Urinary bladder (tissue), 4 donors: ENCODE measurements around the gene IQCF5. TPM values are rescaled to one million over a fixed set of nuclear protein-coding genes. Genes with fewer than 3 reads are reported as not detected.
"Not testable (repeated sequence)": the region's sequence is repeated elsewhere in the genome, so short reads cannot be mapped to it uniquely, and the experiment has no call there.

Experiments
- DNase-seq: peaks from one replicate; pipeline ENCODE4 v3.0.0-alpha.2; 2015; ENCODE audit errors: extremely low spot score
- H3K27ac ChIP-seq: one replicate; pipeline ENCODE4 v1.5.1; 2013; ENCODE audit warnings: low read depth, mild to moderate bottlenecking, moderate library complexity
- H3K36me3 ChIP-seq: one replicate; pipeline ENCODE4 v1.6.1; 2013; ENCODE audit warnings: mild to moderate bottlenecking, moderate library complexity; ENCODE audit not compliant: insufficient read depth
- H3K4me1 ChIP-seq: one replicate; pipeline ENCODE4 v1.6.1; 2013; ENCODE audit warnings: mild to moderate bottlenecking, moderate library complexity; ENCODE audit not compliant: insufficient read depth
- H3K4me3 ChIP-seq: one replicate; pipeline ENCODE4 v1.5.1; 2013; ENCODE audit warnings: low read depth, low read length
- WGBS: extraction: QIAGEN DNeasy Blood & Tissue Kit; methylation state at CpG from one replicate; pipeline ENCODE4 v1.1.7; 2013; 5-methylcytosine and 5-hydroxymethylcytosine counted together
- polyA plus RNA-seq: library from polyadenylated mRNA; stranded (reverse); fragments of 200-250 nt; gene quantifications from one replicate; pipeline ENCODE4 v1.2.3, GENCODE V29; 2013
- total RNA-seq: library from RNA; depleted of rRNA; stranded (reverse); fragments of >200 nt; gene quantifications from one replicate; pipeline ENCODE4 v1.2.3, GENCODE V29; 2014
- donor health status: healthy with polysubstance abuse.
- donor health status: healthy.

Gene IQCF5
- total RNA-seq (not detected), polyA plus RNA-seq (not detected)

DNA sequence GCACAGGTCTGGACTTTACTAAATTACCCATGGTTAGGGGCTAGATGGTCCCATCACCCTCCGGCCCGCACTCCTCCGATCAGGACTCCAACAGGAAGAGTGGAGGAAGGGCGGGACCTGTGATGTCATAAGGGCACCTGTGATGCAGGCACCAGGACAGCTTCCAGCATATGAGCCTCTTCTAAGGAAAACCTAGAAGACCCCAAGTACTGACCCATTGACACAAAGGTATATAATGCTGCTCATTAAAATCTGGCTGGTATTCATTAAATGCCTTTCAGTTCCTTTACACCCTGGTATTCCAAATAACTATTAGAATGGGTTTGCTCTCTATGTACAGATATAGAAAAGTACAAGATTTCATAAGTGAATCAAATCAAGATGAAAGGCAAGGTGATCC lies at the start of gene IQCF5:
IQCF5 (minus strand) TSS at position 101 of the 400 bp plus-strand sequence; CDS start at position 31, 70 bp downstream.
- no peak for DNase-seq
- H3K36me3 ChIP-seq, result no peaks in the 10 kb centered on the region
- H3K27ac ChIP-seq, result no peak within 1 kb of the TSS
- no peaks in the 10 kb centered on the region for H3K4me1 ChIP-seq
- no peak within 1 kb of the TSS for H3K4me3 ChIP-seq
- WGBS, result 72% methylated on average over 4 of the region's 4 CpGs

DNA sequence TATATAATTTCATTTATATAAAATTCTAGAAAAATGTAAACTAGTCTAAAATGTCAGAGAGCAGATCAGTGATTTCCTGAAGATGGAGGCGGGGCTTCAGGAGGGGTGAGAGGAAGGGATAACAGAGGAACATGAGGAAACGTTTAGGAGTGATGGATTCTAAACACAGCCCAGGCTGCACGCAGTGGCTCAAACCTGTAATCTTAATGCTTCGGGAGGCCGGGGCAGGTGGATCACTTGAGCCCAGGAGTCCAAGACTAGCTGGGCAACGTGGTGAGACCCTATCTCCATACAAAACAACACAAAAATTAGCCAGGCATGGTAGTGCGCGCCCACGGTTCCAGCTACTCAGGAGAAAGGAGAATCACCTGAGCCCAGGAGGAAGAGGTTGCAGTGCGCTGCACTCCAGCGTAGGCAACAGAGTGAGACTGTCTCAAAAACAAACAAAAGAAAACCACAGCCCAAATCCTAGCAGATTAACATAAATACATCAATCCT lies 45.7 kb upstream of the IQCF5 start:
- Histone ChIP-seq H3K4me1 (no peaks in the 10 kb centered on the region), H3K36me3 (no peaks in the 10 kb centered on the region), H3K4me3 (no peak overlapping the region), H3K27ac (no peak overlapping the region)
- 75% methylated on average over 11 of the region's 11 CpGs for WGBS
- DNase-seq, result no peak

DNA sequence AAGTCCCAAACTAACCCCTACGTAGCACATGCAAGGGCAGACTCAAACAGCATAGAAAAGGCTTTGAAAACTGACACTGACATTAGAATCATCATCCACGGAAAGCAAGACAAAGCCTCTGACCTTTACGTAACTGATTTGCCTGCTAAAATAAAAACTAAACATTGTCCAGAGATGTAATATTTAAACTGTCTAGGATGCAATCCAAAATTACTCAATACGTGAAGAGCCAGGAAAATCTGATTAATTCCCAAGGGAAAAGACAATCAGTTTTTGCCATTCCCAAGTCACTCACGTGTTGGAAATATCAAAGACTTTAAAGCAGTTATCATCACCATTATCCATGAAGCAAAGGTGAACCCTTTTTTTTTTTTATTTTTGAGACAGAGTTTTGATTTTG lies 41.0 kb upstream of the IQCF5 start:
- 40% methylated on average over 5 of the region's 5 CpGs for WGBS
- H3K4me3 ChIP-seq, result no peak overlapping the region
- H3K36me3 ChIP-seq, result no peaks in the 10 kb centered on the region
- H3K27ac ChIP-seq, result no peak overlapping the region
- DNase-seq, result no peak
- H3K4me1 ChIP-seq, result no peaks in the 10 kb centered on the region

DNA sequence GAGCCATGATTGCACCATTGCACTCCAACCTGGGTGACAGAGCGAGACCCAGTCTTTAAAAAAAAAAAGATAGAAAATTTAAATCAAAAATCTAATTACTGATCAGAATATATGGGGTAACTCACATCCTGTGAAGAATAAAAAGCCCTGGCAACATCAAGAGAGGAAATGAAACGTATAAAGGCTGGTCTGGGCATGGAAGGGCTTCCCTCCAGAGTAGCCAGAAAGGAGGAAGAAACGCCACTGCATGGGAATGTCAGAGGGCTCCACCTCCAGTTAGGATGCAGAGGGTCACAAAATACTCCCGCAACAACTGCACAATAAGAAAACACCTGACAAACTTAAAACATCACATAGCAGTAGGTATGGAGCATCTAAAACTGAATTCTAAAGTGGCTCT lies 32.6 kb upstream of the IQCF5 start:
- Histone ChIP-seq H3K36me3 (no peaks in the 10 kb centered on the region), H3K27ac (no peak overlapping the region), H3K4me3 (no peak overlapping the region), H3K4me1 (no peaks in the 10 kb centered on the region)
- WGBS, result 75% methylated on average over 4 of the region's 4 CpGs
- no peak for DNase-seq

- WGBS, result 91% methylated on average over 2 of the region's 2 CpGs
- DNase-seq, result no peak
These were observed 28.8 kb upstream of the IQCF5 start for GRCh38 chr3:51904034-51904823.

DNA sequence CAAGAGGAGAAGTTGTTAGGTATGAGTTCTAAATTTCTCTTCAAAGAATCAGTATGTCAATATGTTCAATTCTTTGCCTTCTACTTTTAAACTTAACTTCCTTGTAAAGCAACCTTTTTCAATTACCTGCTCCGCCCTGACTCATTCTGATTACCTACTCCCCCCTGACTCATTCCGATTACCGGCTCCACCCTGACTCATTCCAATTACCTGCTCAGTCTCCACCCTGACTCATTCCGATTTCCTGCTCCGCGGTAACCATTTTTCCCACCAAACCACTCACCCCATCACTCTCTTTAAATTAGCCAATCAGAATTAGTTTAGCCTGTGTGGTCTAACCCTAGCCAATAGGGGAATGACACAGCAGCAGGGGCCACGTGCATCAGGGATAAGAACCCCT lies 27.0 kb upstream of the IQCF5 start:
- H3K27ac ChIP-seq, H3K36me3 ChIP-seq, H3K4me3 ChIP-seq, DNase-seq, H3K4me1 ChIP-seq: not testable (repeated sequence)
- WGBS, result 70% methylated on average over 6 of the region's 7 CpGs

More at GRCh38 chr3:51904034-51904823, 28.8 kb upstream of the IQCF5 start:
- Histone ChIP-seq H3K27ac (no peak overlapping the region), H3K36me3 (no peaks in the 10 kb centered on the region), H3K4me1 (no peaks in the 10 kb centered on the region), H3K4me3 (no peak overlapping the region)

DNA sequence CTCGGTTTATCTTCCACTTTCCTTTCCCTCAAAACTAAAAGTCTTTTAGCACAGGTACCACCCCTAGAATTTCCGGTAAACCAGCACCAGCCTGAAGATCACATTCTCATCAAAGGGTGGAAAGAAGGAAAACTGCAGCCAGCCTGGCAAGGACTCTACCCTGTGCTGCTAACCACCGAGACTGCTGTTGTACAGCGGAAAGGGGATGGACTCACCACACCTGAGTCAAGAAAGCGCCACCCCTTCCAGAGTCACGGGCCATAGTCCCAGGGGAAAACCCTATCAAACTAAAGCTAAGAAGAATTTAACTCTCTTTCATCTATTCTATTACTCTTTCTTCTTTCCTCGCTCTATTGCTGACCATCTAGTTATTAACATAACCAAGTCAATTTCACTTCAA lies 24.6 kb upstream of the IQCF5 start:
- not testable (repeated sequence) for H3K4me3 ChIP-seq, H3K27ac ChIP-seq, H3K36me3 ChIP-seq, H3K4me1 ChIP-seq, DNase-seq
- 75% methylated on average over 7 of the region's 7 CpGs for WGBS

- DNase-seq, result no peak
- H3K4me1 ChIP-seq, result no peaks in the 10 kb centered on the region
- H3K4me3 ChIP-seq, result no peak overlapping the region
- H3K27ac ChIP-seq, result no peak overlapping the region
- WGBS, result 84% methylated on average over 15 of the region's 15 CpGs
- H3K36me3 ChIP-seq, result no peaks in the 10 kb centered on the region
These were observed 22.0 kb upstream of the IQCF5 start for GRCh38 chr3:51897391-51897790.

GRCh38 chr3:51896607-51897305 lies 21.4 kb upstream of the IQCF5 start:
- H3K27ac ChIP-seq, result no peak overlapping the region
- H3K4me1 ChIP-seq, result no peaks in the 10 kb centered on the region
- no peaks in the 10 kb centered on the region for H3K36me3 ChIP-seq
- H3K4me3 ChIP-seq, result no peak overlapping the region
- no peak for DNase-seq
- 90% methylated on average over 10 of the region's 10 CpGs for WGBS

DNA sequence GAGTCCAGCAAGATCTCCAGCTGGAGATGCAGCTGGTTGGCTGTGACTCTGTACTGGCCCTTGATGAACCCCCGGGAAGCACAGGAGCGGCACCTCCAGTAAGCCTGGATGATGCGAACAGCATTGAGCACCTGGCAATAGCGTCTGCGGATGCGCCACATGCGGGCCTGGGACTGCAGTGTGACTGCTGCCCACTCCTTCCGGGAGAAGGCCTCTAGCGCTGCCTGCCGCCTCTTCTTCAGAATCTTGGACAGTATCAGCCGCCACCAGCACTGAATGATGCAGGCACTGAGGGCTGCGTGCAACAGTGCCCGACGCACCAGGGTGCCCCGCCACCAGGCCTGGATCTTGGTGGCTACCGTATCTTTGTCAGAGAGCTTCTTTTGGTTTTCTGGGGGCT lies 19.5 kb upstream of the IQCF5 start:
- H3K36me3 ChIP-seq, result no peaks in the 10 kb centered on the region
- H3K4me3 ChIP-seq, result no peak overlapping the region
- no peak overlapping the region for H3K27ac ChIP-seq
- no peak for DNase-seq
- WGBS, result 93% methylated on average over 16 of the region's 16 CpGs
- H3K4me1 ChIP-seq, result no peaks in the 10 kb centered on the region

DNA sequence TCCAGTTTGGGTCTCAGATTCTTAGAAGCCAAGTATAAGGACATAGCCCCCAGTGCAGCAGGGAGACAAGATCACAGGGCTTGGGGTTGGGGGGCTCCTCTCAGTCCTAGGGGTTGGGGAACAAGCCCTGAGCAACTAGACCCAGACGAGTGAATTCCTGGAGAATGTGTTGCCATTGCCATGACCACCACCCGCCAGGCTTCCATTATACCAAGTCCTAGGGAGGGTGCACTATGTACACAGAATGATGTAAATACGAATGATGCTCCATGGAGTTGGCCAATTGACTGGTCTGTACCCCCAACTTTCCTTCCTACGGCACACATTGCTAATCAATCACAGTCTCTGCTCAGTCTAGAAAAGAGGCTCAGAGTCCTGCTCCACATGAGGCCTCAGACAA lies 19.0 kb upstream of the IQCF5 start:
- DNase-seq, result no peak
- WGBS, result 80% methylated on average over 4 of the region's 4 CpGs
- Histone ChIP-seq H3K27ac (no peak overlapping the region), H3K4me3 (no peak overlapping the region), H3K36me3 (no peaks in the 10 kb centered on the region), H3K4me1 (no peaks in the 10 kb centered on the region)

GRCh38 chr3:51891242-51892039 lies 16.0 kb upstream of the IQCF5 start:
- WGBS, result 71% methylated on average over 7 of the region's 7 CpGs
- Histone ChIP-seq H3K36me3 (no peaks in the 10 kb centered on the region), H3K4me3 (no peak overlapping the region), H3K4me1 (no peaks in the 10 kb centered on the region), H3K27ac (no peak overlapping the region)
- DNase-seq, result no peak

DNA sequence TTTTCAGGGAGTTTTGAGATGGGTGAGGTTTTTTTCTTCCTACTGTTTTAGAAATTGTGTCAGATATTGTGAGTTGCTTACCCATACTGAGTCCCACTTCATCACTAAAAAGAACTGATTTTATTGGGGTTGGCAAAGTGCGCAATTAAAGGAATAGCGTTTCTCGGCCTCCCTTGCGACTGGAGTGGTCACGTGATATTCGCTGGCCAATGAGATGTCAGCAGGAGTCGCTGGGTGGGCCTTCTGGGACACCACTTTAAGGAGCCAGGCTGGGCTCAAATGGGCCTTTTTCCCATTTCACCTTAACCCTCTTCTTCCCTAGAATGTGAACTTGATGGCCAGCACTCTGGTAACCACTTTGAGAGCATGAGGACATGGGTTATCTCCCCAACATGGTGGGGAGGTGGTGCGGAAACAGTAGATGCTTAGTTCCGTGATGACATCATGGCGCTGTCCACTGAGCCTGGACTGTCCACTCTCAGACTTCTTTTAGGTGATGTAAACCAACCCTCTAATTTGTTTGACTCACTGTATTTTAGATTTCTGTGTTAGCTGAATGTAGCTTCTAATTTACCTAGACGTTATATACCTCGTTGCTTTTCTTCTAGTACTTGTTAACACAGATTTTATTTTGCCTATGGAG lies 13.2 kb upstream of the IQCF5 start:
- Histone ChIP-seq H3K27ac (no peak overlapping the region), H3K4me3 (no peak overlapping the region), H3K4me1 (no peaks in the 10 kb centered on the region), H3K36me3 (no peaks in the 10 kb centered on the region)
- no peak for DNase-seq
- WGBS, result 92% methylated on average over 12 of the region's 12 CpGs
